Measurements from ENCODE around the gene AP3M1.

GRCh38 chr10:74120911-74121310 lies 29.7 kb downstream of the AP3M1 start:
- TF ChIP-seq CTCF (IDR thresholded peaks at IDR 0.05) = no peak
- TF ChIP-seq POLR2A (IDR thresholded peaks at IDR 0.05) = no peak
